ENCODE data around the gene WDR20.

- TF ChIP-seq, protein P1, sequence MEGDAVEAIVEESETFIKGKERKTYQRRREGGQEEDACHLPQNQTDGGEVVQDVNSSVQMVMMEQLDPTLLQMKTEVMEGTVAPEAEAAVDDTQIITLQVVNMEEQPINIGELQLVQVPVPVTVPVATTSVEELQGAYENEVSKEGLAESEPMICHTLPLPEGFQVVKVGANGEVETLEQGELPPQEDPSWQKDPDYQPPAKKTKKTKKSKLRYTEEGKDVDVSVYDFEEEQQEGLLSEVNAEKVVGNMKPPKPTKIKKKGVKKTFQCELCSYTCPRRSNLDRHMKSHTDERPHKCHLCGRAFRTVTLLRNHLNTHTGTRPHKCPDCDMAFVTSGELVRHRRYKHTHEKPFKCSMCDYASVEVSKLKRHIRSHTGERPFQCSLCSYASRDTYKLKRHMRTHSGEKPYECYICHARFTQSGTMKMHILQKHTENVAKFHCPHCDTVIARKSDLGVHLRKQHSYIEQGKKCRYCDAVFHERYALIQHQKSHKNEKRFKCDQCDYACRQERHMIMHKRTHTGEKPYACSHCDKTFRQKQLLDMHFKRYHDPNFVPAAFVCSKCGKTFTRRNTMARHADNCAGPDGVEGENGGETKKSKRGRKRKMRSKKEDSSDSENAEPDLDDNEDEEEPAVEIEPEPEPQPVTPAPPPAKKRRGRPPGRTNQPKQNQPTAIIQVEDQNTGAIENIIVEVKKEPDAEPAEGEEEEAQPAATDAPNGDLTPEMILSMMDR (IDR thresholded peaks at IDR 0.05): no peak
- TF ChIP-seq EP300 (IDR thresholded peaks at IDR 0.05; ENCODE audit: low read depth): no peak
- no peak for TF ChIP-seq POLR2A (IDR thresholded peaks at IDR 0.05)
Observed at GRCh38 chr14:102185360-102185759, 45.7 kb downstream of the WDR20 start.
